ENCODE results near the gene UNC119.
A peak's percentile ranks its signal among the peaks of the same experiment; 100 is the strongest.

GRCh38 chr17:28571361-28572122 lies 19.1 kb upstream of the UNC119 start, which contains the start of gene PIGS:
- TF ChIP-seq POLR2AphosphoS5 (IDR thresholded peaks at IDR 0.05; ENCODE audit: low read depth, low read length) (peak; percentile 73), REST (IDR thresholded peaks at IDR 0.05; ENCODE audit: insufficient read depth in 1 of 2, low read depth in 2 of 2, low read length in 1 of 2) (no peak)
- TF ChIP-seq, protein P1, sequence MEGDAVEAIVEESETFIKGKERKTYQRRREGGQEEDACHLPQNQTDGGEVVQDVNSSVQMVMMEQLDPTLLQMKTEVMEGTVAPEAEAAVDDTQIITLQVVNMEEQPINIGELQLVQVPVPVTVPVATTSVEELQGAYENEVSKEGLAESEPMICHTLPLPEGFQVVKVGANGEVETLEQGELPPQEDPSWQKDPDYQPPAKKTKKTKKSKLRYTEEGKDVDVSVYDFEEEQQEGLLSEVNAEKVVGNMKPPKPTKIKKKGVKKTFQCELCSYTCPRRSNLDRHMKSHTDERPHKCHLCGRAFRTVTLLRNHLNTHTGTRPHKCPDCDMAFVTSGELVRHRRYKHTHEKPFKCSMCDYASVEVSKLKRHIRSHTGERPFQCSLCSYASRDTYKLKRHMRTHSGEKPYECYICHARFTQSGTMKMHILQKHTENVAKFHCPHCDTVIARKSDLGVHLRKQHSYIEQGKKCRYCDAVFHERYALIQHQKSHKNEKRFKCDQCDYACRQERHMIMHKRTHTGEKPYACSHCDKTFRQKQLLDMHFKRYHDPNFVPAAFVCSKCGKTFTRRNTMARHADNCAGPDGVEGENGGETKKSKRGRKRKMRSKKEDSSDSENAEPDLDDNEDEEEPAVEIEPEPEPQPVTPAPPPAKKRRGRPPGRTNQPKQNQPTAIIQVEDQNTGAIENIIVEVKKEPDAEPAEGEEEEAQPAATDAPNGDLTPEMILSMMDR (IDR thresholded peaks at IDR 0.05): no peak
